ENCODE results near the gene TMEM232.

GRCh38 chr5:110510146-110510545 is 216.3 kb downstream of the TMEM232 start:
- TF ChIP-seq CTCF (IDR thresholded peaks at IDR 0.05 in 4 of 5, conservative IDR thresholded peaks at IDR 0.05 in 1 of 5) (no peak), POLR2A (IDR thresholded peaks at IDR 0.05) (no peak)
